Measurements from ENCODE around the gene GBP5. TPM values are rescaled to one million over a fixed set of nuclear protein-coding genes. Genes with fewer than 3 reads are reported as not detected.

GBP5 gene
- total RNA-seq, 1 donor from 2014 or later = not detected

DNA sequence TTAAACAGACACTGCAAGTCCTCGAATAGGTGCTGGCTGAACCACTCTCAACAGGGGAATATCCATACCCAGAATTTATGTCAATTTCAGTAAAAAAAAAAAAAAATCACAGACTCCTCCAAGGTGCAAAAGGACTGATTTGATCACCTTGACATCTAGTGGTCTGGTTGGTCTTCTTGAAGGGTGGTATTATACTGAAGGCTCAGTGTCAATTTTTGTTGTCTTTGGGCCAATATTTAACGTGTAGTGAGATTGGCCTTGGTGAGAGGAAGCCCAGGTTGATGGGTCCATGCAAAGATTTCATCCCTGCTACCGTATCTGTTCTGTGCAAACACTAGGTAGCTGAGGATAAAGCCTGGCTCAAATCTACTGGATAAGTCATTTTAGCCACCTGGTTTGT is 4.0 kb upstream of the GBP5 start:
- no peak for DNase-seq (ENCODE audit: low spot score in 2 of 2)
- Histone ChIP-seq H3K9me3 (no peaks in the 10 kb centered on the region), H3K27ac (no peak overlapping the region), H3K4me3 (no peak overlapping the region), H3K27me3 (no peaks in the 10 kb centered on the region), H3K4me1 (peaks cover 0 to 4% of the 10 kb centered on the region in 2 donors), H3K36me3 (no peaks in the 10 kb centered on the region)
- intact Hi-C loops (cut with DNase I) = no loop called here
- no peak for TF ChIP-seq CTCF (IDR thresholded peaks at IDR 0.05)

DNA sequence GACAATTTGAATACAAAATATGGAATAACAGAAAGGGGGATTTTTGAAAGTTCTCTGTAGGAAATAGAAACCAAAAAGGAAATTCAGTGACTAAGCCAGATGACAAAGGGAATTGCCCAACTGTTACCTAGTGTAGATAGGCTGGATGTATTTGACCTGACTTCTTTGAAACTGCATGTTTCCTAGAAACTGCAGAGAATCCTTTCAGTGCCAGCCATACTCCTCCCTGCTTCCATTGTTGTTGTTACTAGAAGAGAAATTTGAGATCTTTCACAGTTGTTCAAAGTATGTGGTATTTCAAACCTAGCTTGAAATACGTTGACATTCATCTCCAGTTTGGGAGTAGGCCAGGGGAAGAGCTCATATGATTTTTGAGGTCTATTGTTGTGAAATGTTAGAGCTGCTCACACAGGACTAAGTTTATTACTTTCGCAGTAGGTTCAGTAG is 1.8 kb upstream of the GBP5 start:
- intact Hi-C loops (cut with DNase I) = no loop called here
- Histone ChIP-seq H3K27ac (no peak overlapping the region), H3K9me3 (no peaks in the 10 kb centered on the region)

GRCh38 chr1:89273324-89273778 is 691 bp upstream of the GBP5 start:
- Histone ChIP-seq H3K36me3 (no peaks in the 10 kb centered on the region), H3K27ac (no peak overlapping the region), H3K4me3 (no peak overlapping the region), H3K9me3 (no peaks in the 10 kb centered on the region), H3K4me1 (peaks cover 0 to 8% of the 10 kb centered on the region in 2 donors), H3K27me3 (no peaks in the 10 kb centered on the region)
- intact Hi-C loops (cut with DNase I) = no loop called here
- no peak for TF ChIP-seq CTCF (IDR thresholded peaks at IDR 0.05)
- DNase-seq (ENCODE audit: low spot score in 2 of 2) = no peak

More for the DNA sequence above, 1.8 kb upstream of the GBP5 start:
- no peaks in the 10 kb centered on the region for H3K27me3 ChIP-seq
- H3K4me1 ChIP-seq = peaks cover 0 to 8% of the 10 kb centered on the region in 2 donors
- TF ChIP-seq CTCF (IDR thresholded peaks at IDR 0.05) = no peak
- H3K36me3 ChIP-seq = no peaks in the 10 kb centered on the region
- DNase-seq (ENCODE audit: low spot score in 2 of 2) = no peak
- no peak overlapping the region for H3K4me3 ChIP-seq

DNA sequence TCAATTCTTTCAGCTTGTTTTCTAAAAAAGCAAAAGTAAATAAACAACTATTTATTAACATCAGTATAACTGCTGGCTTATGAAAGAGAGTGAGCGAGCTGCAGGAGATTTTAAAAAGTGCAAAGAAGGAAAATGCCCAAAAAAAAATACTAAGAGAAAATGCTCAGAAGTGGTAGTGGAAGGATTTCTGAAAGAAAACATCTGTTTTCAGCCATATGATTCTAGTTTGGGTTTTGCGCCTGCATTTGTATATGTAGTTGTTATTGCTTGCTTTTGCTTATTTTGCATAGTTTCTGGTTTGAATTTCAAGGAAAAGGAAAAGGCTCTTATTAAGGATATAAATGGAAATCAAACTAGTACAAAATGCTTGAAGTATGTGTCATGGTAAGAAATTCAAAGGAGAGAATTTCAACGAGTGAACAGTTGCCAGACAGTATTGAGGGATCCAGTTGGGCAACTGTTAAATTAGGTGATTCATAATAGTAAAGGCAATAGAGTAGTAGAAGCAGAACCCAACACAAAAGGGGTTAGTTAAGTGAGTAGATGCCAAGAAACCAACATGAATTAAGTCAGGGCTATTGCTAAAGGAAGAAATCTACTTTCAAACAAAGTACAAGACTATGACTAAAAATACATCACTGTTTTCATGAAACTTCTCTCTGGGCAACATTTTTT is 1.2 kb downstream of the GBP5 start:
- intact Hi-C loops (cut with DNase I) = no loop called here
- TF ChIP-seq CTCF (IDR thresholded peaks at IDR 0.05) = no peak
- H3K36me3 ChIP-seq = no peaks in the 10 kb centered on the region
- no peaks in the 10 kb centered on the region for H3K9me3 ChIP-seq
- no peak overlapping the region for H3K27ac ChIP-seq
- DNase-seq (ENCODE audit: low spot score in 2 of 2) = no peak
- no peak overlapping the region for H3K4me3 ChIP-seq
- peaks cover 0 to 8% of the 10 kb centered on the region in 2 donors for H3K4me1 ChIP-seq
- H3K27me3 ChIP-seq = no peaks in the 10 kb centered on the region

GRCh38 chr1:89270423-89270822 is 2.2 kb downstream of the GBP5 start:
- H3K4me1 ChIP-seq = peaks cover 0 to 8% of the 10 kb centered on the region in 2 donors
- DNase-seq (ENCODE audit: low spot score in 2 of 2) = no peak
- H3K27ac ChIP-seq = no peak overlapping the region
- H3K27me3 ChIP-seq = no peaks in the 10 kb centered on the region
- TF ChIP-seq CTCF (IDR thresholded peaks at IDR 0.05) = no peak
- intact Hi-C loops (cut with DNase I) = no loop called here
- H3K9me3 ChIP-seq = no peaks in the 10 kb centered on the region
- H3K36me3 ChIP-seq = no peaks in the 10 kb centered on the region
- no peak overlapping the region for H3K4me3 ChIP-seq
